Ovary (tissue), 3 donors: ENCODE data around the gene PTHLH.

Experiments used
- CTCF ChIP-seq, 3 donors: fragments of 450-650 bp in 2 of 3; fragments of 200-600 bp in 1 of 3; IDR thresholded peaks; one replicate each; pipeline versions ENCODE4 v1.5.1 to v1.8.0; 2016 to 2022; ENCODE audit warnings: antibody characterized with exemption in 3 of 3, mild to moderate bottlenecking in 1 of 3
- POLR2A ChIP-seq: fragments of 450-650 bp; IDR thresholded peaks from one replicate; pipeline ENCODE4 v1.6.1; 2017; ENCODE audit warnings: antibody characterized with exemption, mild to moderate bottlenecking, moderate library complexity
- donor health status: DM: no; HTN: no; CAD: no.

GRCh38 chr12:28010036-28010435, 37.5 kb upstream of the PTHLH start:
- TF ChIP-seq POLR2A (no peak), CTCF (IDR thresholded peaks at IDR 0.05) (no peak)
